Ovary (tissue), 9 donors: ENCODE measurements around the gene PSD2. TPM values are rescaled to one million over a fixed set of nuclear protein-coding genes. Genes with fewer than 3 reads are reported as not detected.

Experiments
- DNase-seq, 5 donors: peaks; one replicate each; pipeline ENCODE4 v3.0.0-alpha.2; 2019 to 2020
- H3K27ac ChIP-seq, 2 donors: fragments of 200-600 bp; one replicate each; pipeline versions ENCODE4 v1.5.1 to v1.8.0; 2019 to 2022
- H3K27me3 ChIP-seq: fragments of 200-600 bp; one replicate; pipeline ENCODE4 v1.8.0; 2022
- H3K36me3 ChIP-seq: fragments of 200-600 bp; sonication (generic); one replicate; pipeline ENCODE4 v1.5.1; 2019
- H3K4me1 ChIP-seq: one replicate; pipeline ENCODE4 v1.8.1; 2013; ENCODE audit warnings: mild to moderate bottlenecking, moderate library complexity; ENCODE audit not compliant: insufficient read depth
- H3K4me3 ChIP-seq: fragments of 200-600 bp; sonication (generic); one replicate; pipeline ENCODE4 v1.5.1; 2017
- H3K9me3 ChIP-seq, 2 donors: fragments of 200-600 bp in 1 of 2; sonication (generic) in 1 of 2; one replicate each; pipeline versions ENCODE4 v1.5.1 to v1.8.1; 2013 to 2019; ENCODE audit warnings: mild to moderate bottlenecking in 1 of 2, moderate library complexity in 1 of 2
- CTCF ChIP-seq, 3 donors: fragments of 450-650 bp in 2 of 3; fragments of 200-600 bp in 1 of 3; IDR thresholded peaks; one replicate each; pipeline versions ENCODE4 v1.5.1 to v1.8.0; 2016 to 2022; ENCODE audit warnings: antibody characterized with exemption in 3 of 3, mild to moderate bottlenecking in 1 of 3
- EP300 ChIP-seq: sonication (generic); formaldehyde crosslinking; IDR thresholded peaks from one replicate; pipeline ENCODE4 v1.6.1; 2017; ENCODE audit warnings: antibody characterized with exemption
- POLR2A ChIP-seq: fragments of 450-650 bp; IDR thresholded peaks from one replicate; pipeline ENCODE4 v1.6.1; 2017; ENCODE audit warnings: antibody characterized with exemption, mild to moderate bottlenecking, moderate library complexity
- WGBS, 3 donors: extraction: QIAGEN DNeasy Blood & Tissue Kit in 1 of 3; methylation state at CpG; one replicate each; pipeline versions ENCODE4 v1.1.5 to v1.1.7; 2013 to 2017; 5-methylcytosine and 5-hydroxymethylcytosine counted together
- intact Hi-C, 4 donors: fragments of 100-400 bp; cut with DNase I; formaldehyde crosslinking; loops; one replicate each; pipeline versions ENCODE4 v1.11.0 to v1.15.1; 2022 to 2023
- polyA plus RNA-seq, 2 donors: library from polyadenylated mRNA; stranded (reverse); fragments of 200-250 nt in 1 of 2; fragments of 350-450 nt in 1 of 2; fragmentation: Illumina TruSeq in 1 of 2; extraction: RNeasy Lipid Tissue Mini Kit (QIAGEN cat#74804) in 1 of 2; gene quantifications; one replicate each; pipeline ENCODE4 v1.2.3, GENCODE V29; 2013 to 2014
- total RNA-seq, 7 donors: library from RNA; depleted of rRNA in 2 of 7; stranded (reverse); fragments of >200 nt in 2 of 7; fragmentation: NEBNext Ultra II Directional in 3 of 7; extraction: Animal tissue kit (Norgen Biotek cat#: 25700) in 3 of 7; gene quantifications; one replicate each; pipeline versions ENCODE4 v1.1.0 to v1.2.4, GENCODE V29; 2016 to 2023
- donor health status: DM: no; HTN: no; CAD: no; lungs with moderate emphysema.
- donor health status: DM: no; HTN: no; CAD: no.
- donor health status: Bipolar disorder and iron deficiency.
- donor health status: DM: yes; HTN: yes; CAD: no.
- donor health status: DM: no; HTN: no; CAD: no.
- donor health status: DM: yes; HTN: yes; CAD: no.

The PSD2 gene
- total and polyA plus RNA-seq, 9 donors, result 0.05 to 0.37 (median 0.12) TPM; not detected in 2

- no peak overlapping the region for H3K4me3 ChIP-seq
- no peaks in the 10 kb centered on the region for H3K36me3 ChIP-seq
- intact Hi-C loops, result no loop called here
- no peak for DNase-seq
- H3K4me1 ChIP-seq, result no peaks in the 10 kb centered on the region
- TF ChIP-seq POLR2A (no peak), CTCF (IDR thresholded peaks at IDR 0.05) (no peak), EP300 (no peak)
- H3K27me3 ChIP-seq, result no peaks in the 10 kb centered on the region
- no peaks in the 10 kb centered on the region for H3K9me3 ChIP-seq
- no peak overlapping the region for H3K27ac ChIP-seq
- WGBS, 3 donors, result 42 to 49% (median 43%) methylated on average over 35 to 36 of the region's 36 CpGs
Measured at GRCh38 chr5:139759219-139759721, 36.3 kb upstream of the PSD2 start.

GRCh38 chr5:139760066-139761056, 35.2 kb upstream of the PSD2 start:
- Histone ChIP-seq H3K4me1 (no peaks in the 10 kb centered on the region), H3K9me3 (no peaks in the 10 kb centered on the region), H3K27ac (no peak overlapping the region), H3K36me3 (no peaks in the 10 kb centered on the region), H3K4me3 (no peak overlapping the region), H3K27me3 (no peaks in the 10 kb centered on the region)
- 44 to 59% (median 48%) methylated on average over 6 of the region's 6 CpGs for WGBS, 3 donors
- no peak for DNase-seq
- intact Hi-C loops, result loop anchor here in 2 of 4 donors (10.0 kb wide), 2 partner anchors 66 to 336 kb away; no protein-coding TSS in a partner anchor
- no peak for TF ChIP-seq POLR2A

GRCh38 chr5:139761057-139761450, 34.6 kb upstream of the PSD2 start:
- H3K4me3 ChIP-seq, result no peak overlapping the region
- no peaks in the 10 kb centered on the region for H3K27me3 ChIP-seq
- intact Hi-C loops, result loop anchor here in 2 of 4 donors (10.0 kb wide), 2 partner anchors 66 to 336 kb away; no protein-coding TSS in a partner anchor
- no peaks in the 10 kb centered on the region for H3K9me3 ChIP-seq
- H3K4me1 ChIP-seq, result no peaks in the 10 kb centered on the region
- TF ChIP-seq CTCF (IDR thresholded peaks at IDR 0.05), result no peak
- no peak for TF ChIP-seq POLR2A
- no peak for TF ChIP-seq EP300
- 90 to 92% (median 91%) methylated on average over 3 of the region's 3 CpGs for WGBS, 3 donors
- H3K36me3 ChIP-seq, result no peaks in the 10 kb centered on the region
- no peak for DNase-seq
- H3K27ac ChIP-seq, result no peak overlapping the region

GRCh38 chr5:139761501-139761900, 34.1 kb upstream of the PSD2 start:
- no peak for DNase-seq
- Histone ChIP-seq H3K27ac (no peak overlapping the region), H3K4me1 (no peaks in the 10 kb centered on the region), H3K27me3 (no peaks in the 10 kb centered on the region), H3K36me3 (no peaks in the 10 kb centered on the region), H3K9me3 (no peaks in the 10 kb centered on the region), H3K4me3 (no peak overlapping the region)
- intact Hi-C loops, result loop anchor here in 2 of 4 donors (10.0 kb wide), 2 partner anchors 67 to 337 kb away; no protein-coding TSS in a partner anchor
- 39 to 58% (median 52%) methylated on average over 4 of the region's 4 CpGs for WGBS, 3 donors
- TF ChIP-seq CTCF (IDR thresholded peaks at IDR 0.05) (no peak), POLR2A (no peak)
